Activated effector memory CD4-positive, alpha-beta T cell treated with anti-CD3 and anti-CD28 coated beads, Interleukin-2, amount 50 U/mL, for 16 hours (primary cell): Measurements from ENCODE around the gene SERPINA1.
A peak's percentile ranks its signal among the peaks of the same experiment; 100 is the strongest.
"Not testable (repeated sequence)": the region's sequence is repeated elsewhere in the genome, so short reads cannot be mapped to it uniquely, and the experiment has no call there.

Source experiments
- DNase-seq: peaks from one replicate; pipeline ENCODE4 v3.0.0-alpha.2; 2020

Gene SERPINA1

DNA sequence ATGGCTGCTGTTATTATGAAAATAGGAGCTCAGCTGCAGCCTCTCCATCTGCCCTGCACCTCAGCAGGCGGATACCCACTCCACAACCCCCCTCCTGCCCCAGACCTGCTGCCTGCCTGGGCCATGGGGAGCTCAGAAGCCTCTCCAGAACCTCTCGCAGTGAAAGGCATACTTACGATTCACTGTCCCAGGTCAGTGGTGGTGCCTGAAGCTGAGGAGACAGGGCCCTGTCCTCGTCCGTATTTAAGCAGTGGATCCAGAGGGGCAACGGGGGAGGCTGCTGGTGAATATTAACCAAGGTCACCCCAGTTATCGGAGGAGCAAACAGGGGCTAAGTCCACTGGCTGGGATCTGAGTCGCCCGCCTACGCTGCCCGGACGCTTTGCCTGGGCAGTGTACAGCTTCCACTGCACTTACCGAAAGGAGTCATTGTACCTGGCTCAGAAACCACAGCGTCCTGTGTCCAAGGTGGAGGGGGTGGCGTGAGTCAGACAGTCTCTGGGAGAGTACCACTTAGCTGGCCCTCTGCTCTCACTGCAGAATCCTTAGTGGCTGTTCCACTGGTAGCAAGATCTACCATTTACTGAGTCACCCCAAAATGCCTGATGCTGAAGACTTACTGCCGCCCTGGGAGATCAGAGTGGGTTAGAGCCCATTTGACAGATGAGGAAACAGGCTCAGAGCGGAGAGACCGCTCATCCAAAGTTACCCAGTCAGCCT is at the start of gene SERPINA1:
Gene SERPINA1 (minus strand): TSS at position 219 of the 720 bp plus-strand sequence. CDS start 5,365 bp downstream, outside the sequence.
- peak; percentile 17 for DNase-seq

DNA sequence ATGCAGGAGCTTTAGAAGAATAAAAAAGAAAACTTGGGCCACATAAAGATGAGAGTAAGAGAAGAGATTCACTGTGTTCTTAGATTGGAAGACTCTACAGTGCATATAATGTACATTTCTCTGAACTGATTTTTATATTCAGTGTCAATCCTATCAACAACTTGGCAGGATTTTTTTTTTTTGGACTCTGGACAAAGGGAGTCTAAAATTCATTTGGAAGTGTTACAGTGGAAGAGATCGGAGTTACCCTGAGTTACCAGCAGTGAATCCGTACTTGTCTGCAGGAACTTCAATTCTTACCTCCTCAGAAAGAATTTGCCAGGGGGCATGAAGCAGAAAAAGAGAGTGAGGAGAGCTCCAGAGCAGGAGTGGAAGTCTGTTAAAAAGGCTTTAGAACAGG is 40.2 kb upstream of the SERPINA1 start:
- DNase-seq, result no peak

DNA sequence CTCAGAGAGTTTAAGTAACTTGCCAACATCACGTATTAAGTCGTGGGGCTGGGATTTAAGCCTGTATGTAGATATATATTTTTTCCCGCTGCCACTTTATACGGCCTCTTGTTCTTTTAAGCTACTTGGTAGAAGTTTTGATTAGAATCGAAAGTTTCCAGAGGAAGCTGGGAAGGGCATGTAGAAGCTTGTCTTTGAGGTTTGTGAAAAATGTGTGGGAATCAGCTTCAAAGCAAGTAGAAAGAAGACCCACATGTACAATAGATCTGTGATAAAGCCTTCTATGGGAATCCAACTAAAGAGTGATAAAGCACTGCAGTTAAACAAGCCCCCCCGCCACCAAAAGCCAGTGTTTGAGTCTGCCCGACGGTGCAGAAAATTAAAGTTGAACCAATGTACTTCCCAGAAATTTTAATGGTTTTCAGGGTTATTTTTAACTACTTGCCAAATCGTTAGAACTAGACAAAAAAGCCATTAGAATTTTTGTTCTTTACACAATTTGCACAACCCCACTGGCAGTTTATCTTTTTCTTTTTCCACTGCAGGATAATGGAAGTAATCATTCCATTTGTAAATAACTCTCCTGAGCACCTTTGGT is 38.7 kb upstream of the SERPINA1 start:
- DNase-seq, result no peak

DNA sequence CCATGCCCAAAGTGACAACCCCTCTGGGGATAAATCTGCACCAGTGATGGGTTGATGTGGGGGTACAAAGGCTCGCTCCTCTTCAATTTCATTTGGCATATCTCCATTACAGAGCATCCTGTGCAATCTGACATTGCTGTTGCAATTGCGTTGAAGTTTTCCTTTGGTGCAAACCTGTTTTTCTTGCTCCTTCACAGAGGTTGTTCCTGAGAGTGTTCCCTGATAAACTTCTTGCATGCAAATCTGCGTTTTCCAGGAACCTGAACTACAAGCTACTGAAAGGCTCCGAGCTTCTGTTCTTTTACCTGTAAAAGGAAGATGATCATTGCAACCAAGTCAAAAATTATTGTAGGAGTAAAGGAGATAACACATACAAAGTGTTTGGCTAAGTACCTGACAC is 38.1 kb upstream of the SERPINA1 start:
- DNase-seq, result no peak

DNA sequence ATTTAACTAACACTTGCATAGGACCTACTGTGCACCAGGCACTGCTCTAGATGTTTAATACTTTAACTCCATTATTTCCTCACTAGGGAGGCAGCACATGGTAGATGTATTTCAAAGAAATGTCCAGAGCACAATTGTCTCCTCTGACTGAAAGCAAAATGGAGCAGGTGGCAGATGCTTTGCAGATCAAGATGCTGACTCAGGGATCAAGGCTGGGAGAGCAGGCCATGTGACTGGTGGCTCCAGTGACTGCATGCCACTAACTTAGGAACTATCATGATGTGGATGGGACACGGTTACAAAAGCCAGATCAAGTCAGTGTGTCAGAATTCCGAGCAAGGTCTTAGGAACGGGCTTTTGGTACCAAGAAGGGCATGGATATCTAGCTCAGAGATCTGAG is 36.0 kb upstream of the SERPINA1 start:
- no peak for DNase-seq

DNA sequence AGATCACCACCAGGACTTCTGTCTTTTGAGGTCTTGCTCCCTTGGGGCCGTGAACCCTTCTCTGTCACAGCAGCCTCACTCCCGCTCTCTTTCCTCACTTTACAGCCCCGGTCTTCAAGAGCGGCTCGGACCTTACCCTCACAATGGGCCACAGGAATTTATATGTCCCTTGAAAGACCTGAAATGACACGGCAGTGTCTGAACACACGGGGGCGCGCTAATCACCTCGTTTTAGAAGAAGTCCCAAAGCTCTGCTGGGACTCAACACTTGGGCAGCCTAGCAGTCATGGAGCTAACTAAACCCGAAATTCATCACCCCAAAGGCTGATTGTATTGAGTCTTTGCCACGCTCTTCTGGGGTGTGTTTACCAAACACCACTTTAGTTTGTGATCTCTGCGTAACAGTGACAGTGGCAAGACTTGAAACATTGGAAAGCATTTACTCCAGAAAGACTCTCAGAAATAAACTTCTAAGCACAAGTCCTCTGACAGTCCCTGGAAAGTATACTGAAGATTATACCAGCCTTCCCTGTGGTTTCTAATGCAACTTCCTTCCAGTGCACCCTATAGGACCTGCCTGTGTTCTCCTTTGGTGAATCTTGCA is 35.2 kb upstream of the SERPINA1 start:
- DNase-seq, result peak; percentile 79

DNA sequence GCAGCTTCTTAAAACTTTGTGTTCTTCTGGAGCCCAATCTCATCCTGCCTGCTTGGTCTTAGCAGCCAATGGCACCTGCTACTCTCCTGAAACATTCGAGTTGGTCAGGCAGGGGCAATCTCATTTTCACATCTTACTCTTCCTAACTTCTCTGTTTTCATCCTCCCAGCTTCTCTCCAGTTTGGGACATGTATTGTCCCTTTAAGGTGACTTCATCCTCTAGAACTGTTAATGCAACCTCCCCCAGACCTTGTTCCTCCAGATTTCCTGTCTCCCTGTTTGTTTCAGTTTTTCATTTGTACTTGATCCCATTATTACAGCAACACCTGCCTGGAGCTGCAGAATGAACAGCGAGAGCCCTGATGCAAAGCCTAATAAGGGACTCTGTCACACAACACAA is 32.9 kb upstream of the SERPINA1 start:
- no peak for DNase-seq

DNA sequence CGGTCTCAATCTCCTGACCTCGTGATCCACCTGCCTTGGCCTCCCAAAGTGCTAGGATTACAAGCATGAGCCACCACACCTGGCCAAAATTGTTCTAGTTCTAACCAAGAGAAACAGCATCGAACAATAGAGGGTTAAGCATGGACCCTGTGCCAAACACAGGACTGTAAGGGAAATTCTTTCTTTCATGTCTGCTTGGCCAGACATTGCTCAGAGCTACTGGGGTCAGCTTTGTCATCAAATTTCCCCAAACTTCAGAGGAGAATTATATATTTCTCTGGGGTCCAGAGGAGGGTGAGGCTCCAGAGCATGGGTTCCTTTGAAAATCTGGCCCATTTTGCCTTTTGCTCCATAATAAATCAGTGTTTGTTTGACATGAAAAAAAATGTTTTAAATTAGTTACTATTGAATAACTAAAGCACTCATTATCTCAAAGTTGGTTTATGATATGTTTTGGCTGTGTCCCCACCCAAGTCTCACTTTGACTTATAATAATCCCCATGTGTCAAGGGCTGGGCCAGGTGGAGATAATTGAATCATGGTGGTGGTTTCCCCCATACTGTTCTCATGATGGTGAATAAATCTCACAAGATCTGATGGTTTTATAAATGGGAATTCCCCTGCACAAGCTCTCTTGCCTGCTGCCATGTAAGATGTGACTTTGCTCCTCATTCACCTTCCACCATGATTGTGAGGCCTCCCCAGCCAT is 29.2 kb upstream of the SERPINA1 start:
- DNase-seq, result not testable (repeated sequence)

DNA sequence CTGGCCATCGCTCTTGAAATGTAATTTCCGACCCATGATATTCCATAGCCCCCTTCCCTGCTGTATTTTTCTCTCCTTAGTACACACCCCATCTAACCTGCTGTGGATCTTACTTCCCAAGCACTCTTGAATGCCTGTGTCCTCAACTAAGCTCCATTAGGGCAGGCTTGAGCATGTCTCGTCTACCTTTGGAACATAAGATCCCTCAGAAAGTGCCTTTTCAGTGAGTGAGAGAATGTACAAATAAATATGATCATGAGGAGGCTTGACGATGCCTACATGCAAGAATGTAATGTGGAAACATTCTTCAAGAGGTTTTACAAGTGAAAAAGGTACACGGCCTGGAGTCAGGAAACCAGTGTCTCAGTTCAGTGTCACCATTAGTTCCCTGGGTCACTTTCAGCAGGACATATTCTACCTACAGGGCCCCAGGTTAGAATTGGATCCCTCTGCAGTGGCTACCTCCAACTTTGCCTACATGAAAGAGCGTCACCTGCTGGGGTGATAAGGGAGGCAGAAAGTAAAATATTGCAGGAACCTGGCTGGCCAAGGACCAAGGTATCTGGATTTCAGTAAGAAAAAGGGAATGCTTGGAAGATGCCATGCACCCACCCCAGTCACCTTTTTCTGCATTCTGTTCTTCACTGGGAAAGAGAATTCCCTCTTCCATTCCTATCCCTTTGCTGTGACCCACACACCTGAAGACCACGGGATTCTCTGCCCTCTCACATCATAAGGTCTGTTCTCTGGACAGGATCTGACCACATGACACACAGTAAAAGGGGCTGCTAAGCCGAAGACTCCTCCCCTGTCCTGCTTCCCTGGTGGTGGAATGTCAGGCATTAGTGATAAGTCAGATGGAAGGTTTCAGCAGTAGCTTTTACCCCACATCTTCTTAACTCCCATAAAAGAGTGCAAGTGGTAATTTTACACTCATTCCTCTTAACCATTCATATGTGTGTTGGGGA is 24.6 kb upstream of the SERPINA1 start:
- DNase-seq, result no peak

DNA sequence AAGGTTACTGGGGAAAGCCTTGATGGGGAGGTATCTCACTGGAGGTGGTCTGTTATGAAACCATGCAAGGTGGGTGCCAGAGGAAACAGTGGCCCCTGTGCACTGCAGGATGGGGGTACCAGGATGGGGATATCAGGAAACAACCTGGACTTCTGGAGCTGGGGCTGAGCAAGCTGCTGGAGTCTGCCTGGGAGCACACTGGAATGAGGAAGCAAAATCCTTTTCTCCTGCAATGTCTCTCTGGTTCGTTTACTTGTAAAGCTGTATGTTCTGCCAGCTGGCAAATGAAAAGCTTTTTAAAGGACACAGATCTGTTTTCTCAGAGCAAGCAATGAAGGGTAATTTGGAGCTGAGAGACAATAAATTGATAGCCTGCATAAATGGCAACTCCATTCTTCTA is 23.2 kb upstream of the SERPINA1 start:
- DNase-seq, result no peak

DNA sequence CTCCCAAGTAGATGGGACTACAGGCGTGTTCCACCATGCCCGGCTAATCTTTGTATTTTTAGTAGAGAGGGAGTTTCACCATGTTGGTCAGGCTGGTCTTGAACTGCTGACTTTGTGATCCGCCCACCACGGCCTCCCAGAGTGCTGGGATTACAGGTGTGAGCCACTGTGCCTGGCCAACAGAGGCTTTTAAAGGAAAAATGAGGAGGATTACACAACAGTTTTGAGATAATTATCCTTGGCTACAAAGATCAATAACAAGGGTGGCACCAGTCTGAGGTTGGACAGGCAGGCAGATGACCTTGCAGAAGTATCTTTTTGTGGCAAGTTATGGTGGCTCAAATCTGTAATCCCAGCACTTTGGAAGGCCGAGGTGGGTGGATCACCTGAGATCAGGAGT is 21.0 kb upstream of the SERPINA1 start:
- not testable (repeated sequence) for DNase-seq

DNA sequence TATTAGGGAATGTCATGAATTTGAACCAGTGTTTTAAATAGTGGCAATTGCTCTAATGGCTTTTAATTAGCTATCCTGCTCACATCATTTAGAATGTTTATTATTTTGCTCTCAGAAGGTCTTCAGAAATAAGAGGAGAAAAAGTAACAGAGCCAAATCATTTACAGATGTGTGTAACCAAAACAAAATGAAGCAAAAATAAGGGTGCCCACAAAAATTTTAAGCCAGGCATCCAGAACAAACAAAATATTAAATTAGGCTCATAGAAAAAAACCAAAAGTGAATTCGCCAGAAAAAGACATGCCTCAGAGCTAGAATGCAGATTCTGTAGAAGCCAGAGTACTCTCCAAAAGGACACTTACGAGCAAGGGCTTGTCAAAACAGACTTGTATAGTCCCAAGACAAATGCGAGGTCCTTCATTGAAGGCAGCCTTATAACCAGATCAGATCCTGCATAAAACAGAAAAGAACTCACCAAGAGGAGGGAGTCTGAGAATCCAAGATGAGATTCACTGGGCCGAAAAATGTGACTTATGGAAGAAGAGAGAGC is 20.2 kb upstream of the SERPINA1 start:
- DNase-seq, result no peak

DNA sequence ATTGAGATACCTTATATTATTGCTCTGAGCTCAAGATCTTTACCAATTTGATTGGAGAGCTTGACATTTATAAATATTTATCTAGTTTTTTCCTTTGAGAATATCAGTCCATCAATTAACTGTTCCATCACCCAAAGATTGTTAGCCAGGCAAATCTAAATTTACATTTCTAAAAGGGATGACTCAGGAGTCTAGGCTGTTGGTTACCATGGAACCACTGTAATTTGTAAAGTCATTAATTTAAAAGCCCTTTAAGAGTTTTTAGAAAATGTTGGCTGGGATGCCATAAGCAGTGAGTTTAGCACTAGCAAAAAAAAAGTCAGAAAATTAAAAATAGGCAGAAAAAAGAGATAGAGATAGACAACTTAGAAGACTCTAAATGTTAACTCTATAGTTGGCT is 19.5 kb upstream of the SERPINA1 start:
- no peak for DNase-seq

DNA sequence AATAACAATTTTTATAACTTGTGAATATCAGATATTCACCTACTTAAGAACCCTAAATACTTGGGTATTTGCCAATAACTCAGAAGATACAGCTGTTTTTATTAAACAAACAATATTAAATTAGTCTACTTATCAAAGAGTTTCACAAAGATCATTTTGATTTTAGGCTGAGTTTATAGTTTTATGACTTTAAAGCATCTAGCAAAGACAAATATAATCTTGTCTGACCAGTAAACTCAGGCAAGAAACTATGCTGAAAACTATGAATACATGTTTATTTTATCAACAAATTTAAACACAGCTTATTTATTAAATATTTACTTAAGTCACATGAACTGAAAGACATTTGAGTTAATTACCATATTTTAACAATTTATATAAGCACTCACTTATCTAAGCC is 18.5 kb upstream of the SERPINA1 start:
- no peak for DNase-seq

DNA sequence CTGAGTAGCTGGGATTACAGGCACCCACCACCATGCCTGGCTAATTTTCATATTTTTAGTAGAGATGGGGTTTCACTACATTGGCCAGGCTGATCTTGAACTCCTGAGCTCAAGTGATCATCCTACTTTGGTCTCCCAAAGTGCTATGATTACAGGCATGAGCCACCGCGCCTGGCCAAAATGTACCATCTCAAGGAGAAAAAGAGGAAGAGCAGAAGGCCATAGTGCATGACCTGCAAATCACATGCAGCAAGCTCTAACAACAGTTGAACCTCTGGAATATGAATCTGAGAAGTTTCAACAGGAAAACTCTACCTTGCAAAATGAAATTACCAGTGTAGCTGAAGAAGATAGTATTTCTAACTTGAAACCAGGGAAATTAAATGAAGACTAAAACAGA is 17.1 kb upstream of the SERPINA1 start:
- no peak for DNase-seq

DNA sequence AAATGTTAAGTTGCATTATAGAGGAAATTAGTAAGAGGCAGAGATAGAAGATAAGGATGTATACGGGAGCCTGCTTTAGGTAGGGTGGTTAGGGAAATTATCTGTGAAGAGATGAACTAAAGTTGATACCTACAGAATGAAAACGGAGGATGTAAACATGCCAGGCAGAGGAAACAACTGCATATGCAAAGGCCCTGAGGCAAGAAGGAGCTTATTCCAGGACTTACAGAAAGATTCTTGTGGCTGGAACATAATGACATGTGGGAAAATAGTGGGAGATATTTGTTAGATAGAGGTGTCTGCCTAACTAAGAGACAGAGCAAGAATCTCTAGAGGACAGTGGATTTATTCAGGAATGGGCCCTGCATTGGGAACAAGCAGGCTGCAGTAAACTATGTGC is 16.2 kb upstream of the SERPINA1 start:
- DNase-seq, result no peak

DNA sequence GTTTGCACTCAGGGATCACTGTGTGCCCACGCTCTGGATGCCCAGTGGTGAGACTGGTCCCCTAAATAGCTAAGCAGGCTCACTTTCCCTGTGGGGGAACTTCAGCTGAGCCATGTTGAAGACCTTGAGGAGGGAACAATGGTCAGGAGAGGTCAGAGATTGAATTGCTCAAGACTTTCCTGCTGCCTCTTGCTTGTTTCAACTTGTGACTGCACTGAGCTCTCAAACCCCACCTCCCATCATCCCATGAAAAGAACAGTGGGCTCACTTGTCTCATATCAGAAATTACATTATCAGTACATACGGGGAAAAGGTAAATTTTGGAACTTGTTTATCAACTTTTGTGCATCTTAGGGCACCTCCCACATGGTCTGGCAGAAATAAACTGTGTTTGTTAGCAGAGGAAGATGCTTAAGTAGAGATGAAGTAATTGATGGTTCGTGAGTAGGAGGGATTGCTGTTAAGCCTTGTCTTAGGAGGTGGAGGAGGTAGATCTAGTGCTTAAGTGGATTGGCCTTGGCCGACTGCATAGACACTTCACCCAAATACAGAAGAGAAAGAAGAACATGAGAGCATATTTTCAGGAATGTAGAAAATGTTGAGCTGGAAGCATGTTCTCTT is 15.0 kb upstream of the SERPINA1 start:
- no peak for DNase-seq

DNA sequence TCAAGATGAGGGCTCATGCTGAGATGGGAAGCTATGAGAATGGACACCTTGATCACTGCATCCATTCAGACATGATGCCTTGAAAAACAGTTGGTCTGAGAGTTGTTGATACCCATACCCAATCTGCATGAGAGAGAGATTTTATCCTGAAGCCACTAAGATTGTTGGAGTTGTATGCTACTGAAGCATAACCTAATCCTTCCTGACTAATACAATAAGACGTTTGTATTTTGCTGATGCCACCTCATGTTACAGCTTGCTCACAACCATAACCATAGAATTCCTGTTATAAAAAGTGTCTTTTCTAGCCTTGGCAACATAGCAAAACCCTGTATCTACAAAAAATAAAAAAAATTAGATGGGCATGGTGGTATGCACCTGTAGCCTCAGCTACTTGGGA is 12.7 kb upstream of the SERPINA1 start:
- no peak for DNase-seq

DNA sequence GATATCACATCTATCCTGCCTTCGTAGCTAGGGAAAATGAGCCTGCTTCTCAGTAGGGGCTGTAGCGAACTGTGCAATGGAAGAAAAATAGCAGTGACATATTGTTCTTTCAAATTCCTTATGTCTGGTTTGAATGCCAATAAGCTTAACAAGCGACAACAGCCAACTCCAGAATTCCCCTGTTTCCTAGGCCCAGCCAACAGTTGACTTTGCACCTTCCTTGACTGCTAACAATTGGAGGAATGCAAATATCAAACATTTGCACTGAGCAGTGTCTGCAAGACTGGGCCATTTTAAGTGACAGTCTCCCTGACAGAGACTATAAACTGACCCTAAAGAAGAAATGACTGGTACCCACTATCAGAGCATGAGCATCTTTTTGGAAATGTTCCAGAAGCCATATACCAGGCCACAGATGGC is 12.0 kb upstream of the SERPINA1 start:
- DNase-seq, result no peak

DNA sequence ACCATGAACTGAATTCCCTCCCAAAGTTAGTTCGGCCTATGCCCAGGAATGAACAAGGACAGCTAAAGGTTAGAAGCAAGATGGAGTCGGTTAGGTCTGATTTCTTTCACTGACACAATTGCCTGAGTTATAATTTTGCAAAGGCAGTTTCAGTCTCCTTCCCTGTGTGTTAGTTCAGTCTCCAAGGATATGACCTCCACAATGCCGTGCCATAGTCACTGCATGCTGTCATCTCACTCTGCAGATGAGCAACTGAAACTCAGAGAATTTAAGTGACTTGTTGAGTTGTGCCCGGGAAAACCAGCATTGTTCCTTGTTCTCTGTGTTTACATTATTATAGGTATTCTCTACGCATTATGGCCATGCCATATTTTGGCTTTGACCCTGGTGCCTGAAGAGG is 10.1 kb upstream of the SERPINA1 start:
- DNase-seq, result no peak

DNA sequence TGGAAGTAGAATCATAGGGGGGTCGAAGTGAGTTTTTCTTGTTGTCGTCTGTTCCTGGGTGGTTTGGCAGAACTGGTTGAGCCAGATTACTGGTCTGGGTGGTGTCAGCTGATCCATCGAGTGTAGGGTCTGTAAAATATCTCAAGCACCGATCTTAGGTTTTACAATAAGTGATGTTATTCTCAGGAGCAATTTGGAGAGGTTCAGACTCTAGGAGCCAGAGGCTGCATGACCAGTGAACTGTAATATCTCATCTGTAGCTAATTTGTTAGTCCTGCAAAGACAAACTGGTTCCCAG is 9.7 kb upstream of the SERPINA1 start:
- DNase-seq, result no peak
